Activated CD4-positive, alpha-beta T cell treated with anti-CD3 and anti-CD28 coated beads, Interleukin-2, Interleukin-6, amounts not matched to agents 100 ng/mL and 50 ng/mL, durations not matched to agents 16 hours and 8 hours (primary cell): ENCODE data around the gene AARS1.
"Not testable (repeated sequence)": the region's sequence is repeated elsewhere in the genome, so short reads cannot be mapped to it uniquely, and the experiment has no call there.

Experiments
- DNase-seq: peaks from one replicate; pipeline ENCODE4 v3.0.0-alpha.2; 2020

The AARS1 gene

GRCh38 chr16:70289229-70290094 lies at the start of gene AARS1:
Gene AARS1, minus strand, starts transcription at chr16:70289506. Its CDS starts 6,743 bp downstream, at chr16:70282763.
- DNase-seq = peak; percentile 99

GRCh38 chr16:70337814-70338213 lies 48.5 kb upstream of the AARS1 start:
- no peak for DNase-seq

GRCh38 chr16:70332728-70333127 lies 43.4 kb upstream of the AARS1 start:
- not testable (repeated sequence) for DNase-seq

GRCh38 chr16:70331588-70332358 lies 42.5 kb upstream of the AARS1 start:
- no peak for DNase-seq

- no peak for DNase-seq
Observed at GRCh38 chr16:70331091-70331490, 41.8 kb upstream of the AARS1 start.

GRCh38 chr16:70324998-70325747 lies 35.9 kb upstream of the AARS1 start:
- no peak for DNase-seq

- no peak for DNase-seq
Observed at GRCh38 chr16:70320121-70320520, 30.8 kb upstream of the AARS1 start.

- not testable (repeated sequence) for DNase-seq
Observed at GRCh38 chr16:70307726-70308125, 18.4 kb upstream of the AARS1 start.

GRCh38 chr16:70306880-70307279 lies 17.6 kb upstream of the AARS1 start:
- DNase-seq = no peak

- DNase-seq = no peak
Observed at GRCh38 chr16:70304892-70305448, 15.7 kb upstream of the AARS1 start.

- DNase-seq = no peak
Observed at GRCh38 chr16:70302745-70303144, 13.4 kb upstream of the AARS1 start.

- no peak for DNase-seq
Observed at GRCh38 chr16:70301121-70301520, 11.8 kb upstream of the AARS1 start.

- peak; percentile 79 for DNase-seq
Observed at GRCh38 chr16:70298988-70299938, 10.0 kb upstream of the AARS1 start, which contains the start of gene DDX19B. Gene DDX19B, plus strand, starts transcription at chr16:70299186. Its CDS starts 112 bp downstream, at chr16:70299298.

GRCh38 chr16:70295634-70296033 lies 6.3 kb upstream of the AARS1 start:
- DNase-seq = no peak

GRCh38 chr16:70294385-70295025 lies 5.2 kb upstream of the AARS1 start:
- no peak for DNase-seq

GRCh38 chr16:70292148-70292547 lies 2.8 kb upstream of the AARS1 start:
- DNase-seq = not testable (repeated sequence)

- DNase-seq = no peak
Observed at GRCh38 chr16:70290949-70291519, 1.7 kb upstream of the AARS1 start.

GRCh38 chr16:70287304-70287971 lies 1.9 kb downstream of the AARS1 start:
- DNase-seq = not testable (repeated sequence)

- DNase-seq = no peak
Observed at GRCh38 chr16:70276392-70276791, 12.9 kb downstream of the AARS1 start.

GRCh38 chr16:70271696-70272095 lies 17.6 kb downstream of the AARS1 start:
- DNase-seq = no peak
